Panc1 (cell line): Measurements from ENCODE around the gene CUX1. TPM values are rescaled to one million over a fixed set of nuclear protein-coding genes. Genes with fewer than 3 reads are reported as not detected.

Experiments
- ATAC-seq: fragments of 200-7000 bp; cut with Tn5 transposase; 2 replicates; pipeline ENCODE4 v1.9.1; 2020; ENCODE audit warnings: mild to moderate bottlenecking, moderate library complexity
- BruUV-seq: library from RNA; stranded (reverse); fragments of 400-500 nt; replicated peaks from 2 replicates; lab custom pipeline; 2021; lab: Mats Ljungman, UMichigan
- CTCF ChIA-PET: fragments of 300-600 bp; sonication (Branson Sonifier 250); formaldehyde crosslinking; loops from one replicate; lab custom pipeline; 2022; ENCODE audit warnings: antibody characterized with exemption; lab: Charles Lee
- POLR2A ChIA-PET: fragments of 300-600 bp; sonication (Branson Sonifier 250); formaldehyde crosslinking; loops from one replicate; lab custom pipeline; 2022; ENCODE audit warnings: antibody characterized with exemption; lab: Charles Lee
- DNase-seq: peaks from one replicate; pipeline ENCODE4 v3.0.0-alpha.2; 2010; ENCODE audit warnings: low read depth, low spot score
- H3K27ac ChIP-seq: 2 replicates; pipeline ENCODE4 v1.5.1; 2011; ENCODE audit warnings: mild to moderate bottlenecking, low read length, inconsistent platforms
- H3K27me3 ChIP-seq: fragments of 200-500 bp; sonication (Bioruptor generic); 2 replicates; pipeline ENCODE4 v1.6.0; 2014; ENCODE audit warnings: low read length, inconsistent platforms; ENCODE audit not compliant: control insufficient read depth, insufficient read depth
- H3K36me3 ChIP-seq: fragments of 200-500 bp; sonication (Bioruptor generic); 2 replicates; pipeline ENCODE4 v1.5.1; 2014; ENCODE audit warnings: inconsistent platforms, mild to moderate bottlenecking, low read length, moderate library complexity; ENCODE audit not compliant: control insufficient read depth, insufficient read depth
- H3K4me1 ChIP-seq: 2 replicates; pipeline ENCODE4 v1.5.1; 2011; ENCODE audit warnings: inconsistent platforms, mild to moderate bottlenecking, low read length, moderate library complexity; ENCODE audit not compliant: control insufficient read depth, insufficient read depth
- H3K4me3 ChIP-seq, 2 experiments: 2 replicates each; pipeline ENCODE4 v1.5.1; 2011 to 2012; ENCODE audit warnings: low read depth in 2 of 2, low read length in 2 of 2, mild to moderate bottlenecking in 2 of 2, inconsistent platforms in 1 of 2, moderate library complexity in 1 of 2
- H3K9me3 ChIP-seq: fragments of 200-500 bp; sonication (Bioruptor generic); 2 replicates; pipeline ENCODE4 v1.5.1; 2014; ENCODE audit warnings: low read depth, mild to moderate bottlenecking, inconsistent platforms, low read length, moderate library complexity; ENCODE audit not compliant: control insufficient read depth, insufficient read depth
- CTCF ChIP-seq: fragments of 450-650 bp; IDR thresholded peaks from 2 replicates; pipeline ENCODE4 v1.5.1; 2017; ENCODE audit warnings: mild to moderate bottlenecking
- POLR2AphosphoS5 ChIP-seq: IDR thresholded peaks from 2 replicates; pipeline ENCODE4 v1.6.1; 2012; ENCODE audit warnings: mild to moderate bottlenecking, low read depth, low read length, moderate library complexity
- SIN3A ChIP-seq: IDR thresholded peaks from 2 replicates; pipeline ENCODE4 v1.6.1; 2012; ENCODE audit warnings: low read depth, mild to moderate bottlenecking, low read length, moderate library complexity, borderline replicate concordance; ENCODE audit not compliant: insufficient read depth
- in situ Hi-C: cut with HindIII; loops from 2 replicates; pipeline ENCODE4 v1.10.0; 2016; ENCODE audit warnings: low sequenced_read_pairs, low pct_unique_long_range_greater_than_20kb
- intact Hi-C: fragments of 100-400 bp; cut with micrococcal nuclease; formaldehyde crosslinking; loops from one replicate; pipeline ENCODE4 v1.10.0; 2022; ENCODE audit not compliant: unreplicated experiment
- total RNA-seq: library from RNA; stranded (reverse); gene quantifications from one replicate; pipeline ENCODE4 v1.2.1, GENCODE V29; 2021; ENCODE audit not compliant: unreplicated experiment
- TF ChIP-seq, protein P1 (sequence below), 2 experiments: IDR thresholded peaks; 2 replicates each; pipeline ENCODE4 v1.6.1; 2011 to 2012; ENCODE audit warnings: low read depth in 2 of 2, control low read depth in 1 of 2, low read length in 1 of 2, mild to moderate bottlenecking in 1 of 2, moderate library complexity in 1 of 2; ENCODE audit not compliant: insufficient read depth in 1 of 2

CUX1 gene
- total RNA-seq, 1 experiment from 2014 or later: 50.9 TPM

DNA sequence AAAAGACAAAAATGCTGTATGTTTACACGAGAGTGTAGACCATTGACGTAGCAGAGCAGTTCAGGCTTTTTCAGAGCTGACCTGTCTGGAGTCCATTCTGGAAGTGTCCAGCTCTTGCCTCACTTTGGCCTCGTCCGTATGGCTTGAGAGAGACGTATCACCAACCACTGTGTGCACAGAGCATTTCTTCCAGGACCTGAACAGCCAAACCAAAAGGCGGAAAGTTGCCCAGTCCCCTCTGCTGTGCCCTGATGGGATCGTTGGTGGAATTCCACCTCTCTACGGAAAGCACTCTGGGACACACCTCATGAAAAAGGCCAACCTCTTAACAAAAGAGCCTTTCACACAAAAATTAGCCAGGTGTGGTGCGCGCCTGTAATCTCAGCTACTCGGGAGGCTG lies 284.5 kb downstream of the CUX1 start:
- intact Hi-C loops: no loop called here
- no peak overlapping the region for H3K4me3 ChIP-seq
- H3K4me1 ChIP-seq: no peaks in the 10 kb centered on the region
- no peaks in the 10 kb centered on the region for H3K27me3 ChIP-seq
- TF ChIP-seq, protein P1, sequence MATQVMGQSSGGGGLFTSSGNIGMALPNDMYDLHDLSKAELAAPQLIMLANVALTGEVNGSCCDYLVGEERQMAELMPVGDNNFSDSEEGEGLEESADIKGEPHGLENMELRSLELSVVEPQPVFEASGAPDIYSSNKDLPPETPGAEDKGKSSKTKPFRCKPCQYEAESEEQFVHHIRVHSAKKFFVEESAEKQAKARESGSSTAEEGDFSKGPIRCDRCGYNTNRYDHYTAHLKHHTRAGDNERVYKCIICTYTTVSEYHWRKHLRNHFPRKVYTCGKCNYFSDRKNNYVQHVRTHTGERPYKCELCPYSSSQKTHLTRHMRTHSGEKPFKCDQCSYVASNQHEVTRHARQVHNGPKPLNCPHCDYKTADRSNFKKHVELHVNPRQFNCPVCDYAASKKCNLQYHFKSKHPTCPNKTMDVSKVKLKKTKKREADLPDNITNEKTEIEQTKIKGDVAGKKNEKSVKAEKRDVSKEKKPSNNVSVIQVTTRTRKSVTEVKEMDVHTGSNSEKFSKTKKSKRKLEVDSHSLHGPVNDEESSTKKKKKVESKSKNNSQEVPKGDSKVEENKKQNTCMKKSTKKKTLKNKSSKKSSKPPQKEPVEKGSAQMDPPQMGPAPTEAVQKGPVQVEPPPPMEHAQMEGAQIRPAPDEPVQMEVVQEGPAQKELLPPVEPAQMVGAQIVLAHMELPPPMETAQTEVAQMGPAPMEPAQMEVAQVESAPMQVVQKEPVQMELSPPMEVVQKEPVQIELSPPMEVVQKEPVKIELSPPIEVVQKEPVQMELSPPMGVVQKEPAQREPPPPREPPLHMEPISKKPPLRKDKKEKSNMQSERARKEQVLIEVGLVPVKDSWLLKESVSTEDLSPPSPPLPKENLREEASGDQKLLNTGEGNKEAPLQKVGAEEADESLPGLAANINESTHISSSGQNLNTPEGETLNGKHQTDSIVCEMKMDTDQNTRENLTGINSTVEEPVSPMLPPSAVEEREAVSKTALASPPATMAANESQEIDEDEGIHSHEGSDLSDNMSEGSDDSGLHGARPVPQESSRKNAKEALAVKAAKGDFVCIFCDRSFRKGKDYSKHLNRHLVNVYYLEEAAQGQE (IDR thresholded peaks at IDR 0.05; ENCODE audit: insufficient read depth in 1 of 2, low read depth in 2 of 2, low read length in 1 of 2): no peak
- TF ChIP-seq POLR2AphosphoS5: no peak
- in situ Hi-C loops: no loop called here
- no peak overlapping the region for H3K27ac ChIP-seq
- ChIA-PET POLR2A (interaction anchor here (0.7 kb wide), 1 partner anchor 217 kb away, joined by 11 read pairs; no protein-coding TSS in a partner anchor), CTCF (no interaction called here)
- BruUV-seq: no TSS peak
- no peak for DNase-seq
- no peaks in the 10 kb centered on the region for H3K36me3 ChIP-seq
- H3K9me3 ChIP-seq: no peaks in the 10 kb centered on the region
- ATAC-seq: no peak

DNA sequence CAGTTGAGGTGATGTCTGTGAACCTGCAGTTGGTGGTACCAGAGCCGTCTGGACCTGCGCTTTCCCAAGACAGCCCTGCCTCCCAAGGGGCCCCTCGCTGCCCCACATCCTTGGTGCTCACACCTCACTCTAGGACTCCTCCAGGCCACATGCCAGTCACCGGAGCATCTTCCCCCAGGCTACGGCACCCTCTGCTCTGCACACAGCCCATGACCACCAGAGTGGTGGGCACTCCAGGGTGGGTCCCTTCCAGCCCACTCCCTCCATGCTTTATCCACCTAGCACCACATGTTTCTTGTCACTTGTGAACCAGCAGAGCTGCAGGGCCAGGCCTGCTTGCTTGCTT lies 285.6 kb downstream of the CUX1 start:
- H3K27ac ChIP-seq: no peak overlapping the region
- H3K4me3 ChIP-seq: no peak overlapping the region
- no peaks in the 10 kb centered on the region for H3K36me3 ChIP-seq
- in situ Hi-C loops: no loop called here
- ChIA-PET POLR2A (no interaction called here), CTCF (no interaction called here)
- ATAC-seq (0 out of 2 replicates have a peak, but pooled peaks have one; percentile 35), DNase-seq (no peak)
- H3K4me1 ChIP-seq: no peaks in the 10 kb centered on the region
- H3K27me3 ChIP-seq: no peaks in the 10 kb centered on the region
- intact Hi-C loops: no loop called here
- no peak for TF ChIP-seq SIN3A
- TF ChIP-seq, protein P1 (IDR thresholded peaks at IDR 0.05; ENCODE audit: insufficient read depth in 1 of 2, low read depth in 2 of 2, low read length in 1 of 2): no peak
- TF ChIP-seq CTCF: no peak
- BruUV-seq: no TSS peak
- no peaks in the 10 kb centered on the region for H3K9me3 ChIP-seq
